H1 (cell line): ENCODE results near the gene ELOA. TPM values are rescaled to one million over a fixed set of nuclear protein-coding genes. Genes with fewer than 3 reads are reported as not detected.

ENCODE experiments used
- CTCF ChIA-PET: fragments of 300-600 bp; sonication (Branson Sonifier 250); formaldehyde crosslinking; loops from one replicate; lab custom pipeline; 2021; ENCODE audit not compliant: partially characterized antibody; lab: Charles Lee
- POLR2A ChIA-PET: fragments of 300-600 bp; sonication (Branson Sonifier 250); formaldehyde crosslinking; loops from one replicate; lab custom pipeline; 2021; ENCODE audit warnings: inconsistent platforms; ENCODE audit not compliant: partially characterized antibody; lab: Charles Lee
- DNase-seq, 2 experiments: peaks; one replicate each; pipeline versions ENCODE4 v3.0.0 to v3.0.0-alpha.2; 2010 to 2022; ENCODE audit warnings: low spot score in 2 of 2, low read depth in 1 of 2, mixed read lengths in 1 of 2
- FAIRE-seq: peaks from 2 replicates; lab custom pipeline; 2011; peaks lifted over from hg19 to GRCh38; lab: Jason Lieb, UNC
- H2AFZ ChIP-seq: 2 replicates; pipeline ENCODE4 v1.8.1; 2012; ENCODE audit warnings: low read length, inconsistent platforms
- H2AK5ac ChIP-seq: 2 replicates; pipeline ENCODE4 v1.6.1; 2013; ENCODE audit warnings: low read depth, low read length
- H2BK120ac ChIP-seq: replicated peaks from 2 replicates; pipeline ENCODE3; 2013; ENCODE audit warnings: low read depth, low read length, inconsistent platforms
- H2BK12ac ChIP-seq: 2 replicates; pipeline ENCODE4 v1.6.1; 2013; ENCODE audit warnings: low read depth, low read length
- H2BK15ac ChIP-seq: 2 replicates; pipeline ENCODE4 v1.6.1; 2013; ENCODE audit warnings: low read length
- H2BK20ac ChIP-seq: 2 replicates; pipeline ENCODE4 v1.6.1; 2013; ENCODE audit warnings: low read length
- H2BK5ac ChIP-seq: 2 replicates; pipeline ENCODE4 v1.6.1; 2013; ENCODE audit warnings: low read depth, low read length
- H3K14ac ChIP-seq: 2 replicates; pipeline ENCODE4 v1.6.1; 2013; ENCODE audit warnings: inconsistent platforms; ENCODE audit not compliant: insufficient read length
- H3K18ac ChIP-seq: 2 replicates; pipeline ENCODE4 v1.6.1; 2013; ENCODE audit warnings: low read length; ENCODE audit errors: extremely low read depth
- H3K23ac ChIP-seq: 2 replicates; pipeline ENCODE4 v1.6.1; 2013; ENCODE audit warnings: inconsistent platforms; ENCODE audit not compliant: insufficient read length
- H3K23me2 ChIP-seq: 2 replicates; pipeline ENCODE4 v1.6.1; 2013; ENCODE audit warnings: low read depth, low read length
- H3K27ac ChIP-seq: 2 replicates; pipeline ENCODE4 v1.6.1; 2011; ENCODE audit warnings: low read depth, low read length, inconsistent platforms
- H3K27me3 ChIP-seq, 4 experiments: replicated peaks in 1 of 4; 1 replicate in 1 of 4; 2 replicates in 3 of 4; pipeline versions ENCODE4 v1.6.1 to v1.8.1; 2011 to 2013; ENCODE audit warnings: low read length in 3 of 4, mild to moderate bottlenecking in 3 of 4, inconsistent platforms in 2 of 4, mixed read lengths in 2 of 4, moderate library complexity in 1 of 4; ENCODE audit not compliant: control insufficient read depth in 3 of 4, insufficient read depth in 3 of 4; ENCODE audit errors: extremely low read depth in 1 of 4
- H3K36me3 ChIP-seq, 4 experiments: 2 replicates each; pipeline versions ENCODE4 v1.6.1 to v1.8.1; 2011 to 2013; ENCODE audit warnings: mild to moderate bottlenecking in 4 of 4, low read length in 3 of 4, moderate library complexity in 2 of 4, control low read depth in 1 of 4, inconsistent platforms in 1 of 4; ENCODE audit not compliant: insufficient read depth in 4 of 4, control insufficient read depth in 2 of 4
- H3K4ac ChIP-seq: replicated peaks from 2 replicates; pipeline ENCODE3; 2013; ENCODE audit warnings: low read length, low read depth, mixed read lengths, inconsistent platforms; ENCODE audit not compliant: insufficient read length
- H3K4me1 ChIP-seq, 4 experiments: replicated peaks in 1 of 4; 1 replicate in 1 of 4; 2 replicates in 3 of 4; pipeline versions ENCODE4 v1.6.1 to v1.8.1; 2011 to 2013; ENCODE audit warnings: low read length in 3 of 4, inconsistent platforms in 2 of 4, mixed read lengths in 1 of 4; ENCODE audit not compliant: insufficient read depth in 4 of 4, control insufficient read depth in 3 of 4
- H3K4me2 ChIP-seq, 2 experiments: 2 replicates each; pipeline versions ENCODE4 v1.6.1 to v1.8.1; 2011 to 2013; ENCODE audit warnings: low read depth in 2 of 2, low read length in 2 of 2, control low read depth in 1 of 2, inconsistent platforms in 1 of 2, mild to moderate bottlenecking in 1 of 2; ENCODE audit not compliant: insufficient read depth in 1 of 2
- H3K4me3 ChIP-seq, 4 experiments: fragments of 200-600, 300-600 bp in 1 of 4; sonication (generic), shearing (Covaris generic), sonication (Bioruptor Twin) in 1 of 4; 2 replicates each; pipeline versions ENCODE4 v1.5.1 to v1.8.1; 2011 to 2016; ENCODE audit warnings: low read length in 4 of 4, low read depth in 3 of 4, control low read depth in 2 of 4, inconsistent platforms in 2 of 4, mild to moderate bottlenecking in 2 of 4, mixed read lengths in 1 of 4, moderate library complexity in 1 of 4; ENCODE audit not compliant: insufficient read depth in 2 of 4; ENCODE audit errors: extremely low read depth in 1 of 4
- H3K56ac ChIP-seq: replicated peaks from 2 replicates; pipeline ENCODE3; 2013; ENCODE audit warnings: low read depth, mild to moderate bottlenecking, mixed read lengths, low read length, inconsistent platforms; ENCODE audit not compliant: insufficient read length
- H3K79me1 ChIP-seq: 2 replicates; pipeline ENCODE4 v1.6.1; 2013; ENCODE audit warnings: low read depth, low read length, control low read depth
- H3K79me2 ChIP-seq, 2 experiments: 2 replicates each; pipeline versions ENCODE4 v1.6.1 to v1.8.1; 2012 to 2013; ENCODE audit warnings: low read length in 2 of 2, mild to moderate bottlenecking in 2 of 2, inconsistent platforms in 1 of 2; ENCODE audit not compliant: insufficient read depth in 2 of 2, control insufficient read depth in 1 of 2
- H3K9ac ChIP-seq, 4 experiments: replicated peaks in 1 of 4; 1 replicate in 1 of 4; 2 replicates in 3 of 4; pipeline versions ENCODE4 v1.6.1 to v1.8.1; 2011 to 2013; ENCODE audit warnings: low read depth in 3 of 4, low read length in 3 of 4, control low read depth in 2 of 4, mild to moderate bottlenecking in 2 of 4, moderate library complexity in 2 of 4, inconsistent platforms in 1 of 4; ENCODE audit errors: extremely low read depth in 1 of 4
- H3K9me3 ChIP-seq, 2 experiments: 2 replicates each; pipeline versions ENCODE4 v1.6.1 to v1.8.1; 2012 to 2013; ENCODE audit warnings: mild to moderate bottlenecking in 2 of 2, moderate library complexity in 2 of 2, control low read depth in 1 of 2, inconsistent platforms in 1 of 2, low read depth in 1 of 2, low read length in 1 of 2, mixed read lengths in 1 of 2; ENCODE audit not compliant: insufficient read depth in 2 of 2
- H4K20me1 ChIP-seq, 2 experiments: replicated peaks in 1 of 2; 2 replicates each; pipeline versions ENCODE3 to v1.8.1; 2011 to 2013; ENCODE audit warnings: inconsistent platforms in 2 of 2, low read length in 2 of 2, mild to moderate bottlenecking in 1 of 2; ENCODE audit not compliant: insufficient read depth in 2 of 2, control insufficient read depth in 1 of 2
- H4K5ac ChIP-seq: 2 replicates; pipeline ENCODE4 v1.6.1; 2013; ENCODE audit warnings: low read length, low read depth, mixed read lengths, inconsistent platforms; ENCODE audit not compliant: insufficient read length
- H4K8ac ChIP-seq: 2 replicates; pipeline ENCODE4 v1.8.0; 2013; ENCODE audit warnings: mild to moderate bottlenecking, moderate library complexity, low read length, inconsistent platforms; ENCODE audit not compliant: insufficient read depth; ENCODE audit errors: extremely low read depth
- H4K91ac ChIP-seq: replicated peaks from 2 replicates; pipeline ENCODE3; 2013; ENCODE audit warnings: low read length, mixed read lengths, inconsistent platforms; ENCODE audit not compliant: insufficient read length
- KDM1A ChIP-seq: fragments of 200-600, 300-600 bp; sonication (generic); IDR thresholded peaks from 2 replicates; pipeline ENCODE4 v1.7.1; 2016; ENCODE audit warnings: mild to moderate bottlenecking, low read length, borderline replicate concordance
- TAF7 ChIP-seq: optimal IDR thresholded peaks from 2 replicates; pipeline ENCODE3; 2011; ENCODE audit warnings: low read depth, mild to moderate bottlenecking, inconsistent platforms, low read length, moderate library complexity, borderline replicate concordance
- WGBS, 2 experiments: shearing (Covaris generic) in 1 of 2; methylation state at CpG; one replicate each; pipeline versions ENCODE4 v1.1.6 to v1.1.7; 2013 to 2015; ENCODE audit warnings: low lambda C conversion rate in 2 of 2, mixed read lengths in 2 of 2, inconsistent platforms in 1 of 2, low coverage in 1 of 2, missing lambda C conversion rate in 1 of 2; ENCODE audit not compliant: insufficient replicate concordance in 2 of 2, insufficient coverage in 1 of 2, insufficient read length in 1 of 2; ENCODE audit errors: extremely low coverage in 1 of 2, missing lambda C conversion rate in 1 of 2; 5-methylcytosine and 5-hydroxymethylcytosine counted together
- polyA plus RNA-seq, 7 experiments: library from polyadenylated mRNA; depleted of rRNA in 3 of 7; stranded (reverse) in 5 of 7; unstranded in 2 of 7; fragments of >200 nt in 5 of 7; fragments of 200-250 nt in 2 of 7; gene quantifications; 1 replicate in 5 of 7; 2 replicates in 1 of 7; 4 replicates in 1 of 7; pipeline versions ENCODE4 v1.2.1 to v1.2.3, GENCODE V29; 2011 to 2013; ENCODE audit warnings: missing spikeins in 2 of 7, mixed read lengths in 2 of 7
- total RNA-seq: library from RNA; stranded (reverse); fragmentation: NEBNext Ultra II Directional; extraction: Animal tissue kit (Norgen Biotek cat#: 25700); gene quantifications from 2 replicates; pipeline ENCODE4 v1.2.1, GENCODE V29; 2021

ELOA gene
- total and polyA plus RNA-seq, 2 of the 8 experiments (the other 6 are each of a cell fraction or from before 2014, with no cell fraction given) = 15.7 to 61.1 TPM

GRCh38 chr1:23732363-23733224, 10.7 kb upstream of the ELOA start:
- no peak overlapping the region for H2BK20ac ChIP-seq
- no peak overlapping the region for H2BK15ac ChIP-seq
- DNase-seq (no peak), FAIRE-seq (no peak)
- H3K4me2 ChIP-seq = no peak overlapping the region
- H3K27me3 ChIP-seq = no peaks in the 10 kb centered on the region
- TF ChIP-seq KDM1A (0 out of 2 replicates have a peak, but pooled peaks have one; percentile 12), TAF7 (no peak)
- no peak overlapping the region for H3K56ac ChIP-seq
- no peak overlapping the region for H3K4ac ChIP-seq
- WGBS, 2 experiments = 93% methylated on average over 10 of the region's 10 CpGs; no CpG with 5 or more reads in 1 of the 2 experiments
- no peaks in the 10 kb centered on the region for H3K4me1 ChIP-seq
- ChIA-PET POLR2A (interaction anchor here (1.2 to 3.6 kb wide), 4 partner anchors 11 to 40 kb away, joined by 4 to 19 read pairs (median 10); partner anchors contain the start of genes ELOA and RPL11), CTCF (interaction anchor here (1.3 to 3.8 kb wide), 4 partner anchors 13 to 43 kb away, joined by 3 to 17 read pairs (median 6); no protein-coding TSS in a partner anchor)
- H2AFZ ChIP-seq = no peak overlapping the region
- H3K36me3 ChIP-seq = no peaks in the 10 kb centered on the region
- H2BK5ac ChIP-seq = no peak overlapping the region
- H3K23ac ChIP-seq = no peak overlapping the region
- H2AK5ac ChIP-seq = no peak overlapping the region
- no peak overlapping the region for H3K27ac ChIP-seq
- H4K20me1 ChIP-seq = peaks cover 0 to 5% of the 10 kb centered on the region in 2 experiments
- no peak overlapping the region for H3K4me3 ChIP-seq
- H3K9ac ChIP-seq = no peak overlapping the region; a peak in 1 of 7 replicates
- H4K5ac ChIP-seq = no peak overlapping the region
- H3K79me2 ChIP-seq = no peaks in the 10 kb centered on the region
- H3K9me3 ChIP-seq = no peaks in the 10 kb centered on the region
- no peak overlapping the region for H2BK12ac ChIP-seq
- no peaks in the 10 kb centered on the region for H3K23me2 ChIP-seq
- no peak overlapping the region for H2BK120ac ChIP-seq
- H3K14ac ChIP-seq = no peak overlapping the region
- no peak overlapping the region for H3K18ac ChIP-seq
- no peaks in the 10 kb centered on the region for H3K79me1 ChIP-seq
- H4K8ac ChIP-seq = no peak overlapping the region; the same call in 1 of the 2 replicates
- no peak overlapping the region for H4K91ac ChIP-seq
